ENCODE results near the gene PCOLCE2.

DNA sequence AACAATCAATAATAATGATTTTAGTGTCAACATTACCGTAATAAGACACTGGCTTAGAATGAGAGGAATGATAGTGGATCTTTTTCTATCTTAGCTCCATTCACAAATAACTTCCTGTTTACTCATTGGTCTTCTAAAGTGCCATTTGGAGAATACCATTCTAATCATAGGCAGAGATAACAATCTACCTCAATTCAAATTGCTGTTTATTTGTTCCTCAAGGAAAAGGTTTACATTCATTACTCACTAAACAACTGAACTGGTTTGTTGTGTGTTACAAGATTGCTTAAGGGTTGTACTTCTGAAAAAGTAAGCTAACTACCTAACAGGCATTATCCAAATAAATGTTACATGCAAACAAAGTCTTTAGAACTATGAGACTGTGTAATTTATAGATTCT is 8.1 kb upstream of the PCOLCE2 start:
- TF ChIP-seq, protein P1, sequence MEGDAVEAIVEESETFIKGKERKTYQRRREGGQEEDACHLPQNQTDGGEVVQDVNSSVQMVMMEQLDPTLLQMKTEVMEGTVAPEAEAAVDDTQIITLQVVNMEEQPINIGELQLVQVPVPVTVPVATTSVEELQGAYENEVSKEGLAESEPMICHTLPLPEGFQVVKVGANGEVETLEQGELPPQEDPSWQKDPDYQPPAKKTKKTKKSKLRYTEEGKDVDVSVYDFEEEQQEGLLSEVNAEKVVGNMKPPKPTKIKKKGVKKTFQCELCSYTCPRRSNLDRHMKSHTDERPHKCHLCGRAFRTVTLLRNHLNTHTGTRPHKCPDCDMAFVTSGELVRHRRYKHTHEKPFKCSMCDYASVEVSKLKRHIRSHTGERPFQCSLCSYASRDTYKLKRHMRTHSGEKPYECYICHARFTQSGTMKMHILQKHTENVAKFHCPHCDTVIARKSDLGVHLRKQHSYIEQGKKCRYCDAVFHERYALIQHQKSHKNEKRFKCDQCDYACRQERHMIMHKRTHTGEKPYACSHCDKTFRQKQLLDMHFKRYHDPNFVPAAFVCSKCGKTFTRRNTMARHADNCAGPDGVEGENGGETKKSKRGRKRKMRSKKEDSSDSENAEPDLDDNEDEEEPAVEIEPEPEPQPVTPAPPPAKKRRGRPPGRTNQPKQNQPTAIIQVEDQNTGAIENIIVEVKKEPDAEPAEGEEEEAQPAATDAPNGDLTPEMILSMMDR (IDR thresholded peaks at IDR 0.05 in 8 of 11, conservative IDR thresholded peaks at IDR 0.05 in 3 of 11): no peak
- TF ChIP-seq POLR2AphosphoS5 (IDR thresholded peaks at IDR 0.05) (no peak), POLR2A (IDR thresholded peaks at IDR 0.05) (no peak)

Measured in spleen (tissue), 7 donors.